Heart left ventricle (tissue), 16 donors: ENCODE data around the gene RNF175. TPM values are rescaled to one million over a fixed set of nuclear protein-coding genes. Genes with fewer than 3 reads are reported as not detected.

Source experiments
- ATAC-seq, 4 donors: fragments of 200-7000 bp; cut with Tn5 transposase; one replicate each; pipeline ENCODE4 v1.9.1; 2020 to 2022; ENCODE audit warnings: moderate library complexity in 4 of 4, mild to moderate bottlenecking in 3 of 4, moderate number of reproducible peaks in 1 of 4
- DNase-seq, 5 donors: peaks; one replicate each; pipeline ENCODE4 v3.0.0-alpha.2; 2020
- H3K27ac ChIP-seq, 12 donors: fragments of 200-600 bp; sonication (generic) in 4 of 12; one replicate each; pipeline versions ENCODE4 v1.5.0 to v1.8.0; 2016 to 2022; ENCODE audit warnings: mild to moderate bottlenecking in 2 of 12
- H3K27me3 ChIP-seq, 9 donors: fragments of 200-600 bp; sonication (generic) in 2 of 9; one replicate each; pipeline versions ENCODE4 v1.5.1 to v1.8.0; 2016 to 2022; ENCODE audit warnings: mild to moderate bottlenecking in 3 of 9
- H3K36me3 ChIP-seq, 9 donors: fragments of 200-600 bp; sonication (generic) in 2 of 9; one replicate each; pipeline versions ENCODE4 v1.5.0 to v1.8.0; 2018 to 2022; ENCODE audit warnings: mild to moderate bottlenecking in 2 of 9
- H3K4me1 ChIP-seq, 12 donors: fragments of 200-600 bp; sonication (generic) in 4 of 12; one replicate each; pipeline versions ENCODE4 v1.5.0 to v1.8.0; 2016 to 2022; ENCODE audit warnings: mild to moderate bottlenecking in 3 of 12
- H3K4me3 ChIP-seq, 12 donors: fragments of 200-600 bp; sonication (generic) in 4 of 12; one replicate each; pipeline versions ENCODE4 v1.5.0 to v1.8.0; 2017 to 2022; ENCODE audit warnings: mild to moderate bottlenecking in 9 of 12, moderate library complexity in 4 of 12
- H3K9me3 ChIP-seq, 12 donors: fragments of 200-600 bp; sonication (generic) in 4 of 12; one replicate each; pipeline versions ENCODE4 v1.5.0 to v1.8.0; 2016 to 2022; ENCODE audit warnings: mild to moderate bottlenecking in 1 of 12
- CTCF ChIP-seq, 12 donors: fragments of 200-600 bp; sonication (generic) in 4 of 12; IDR thresholded peaks; one replicate each; pipeline versions ENCODE4 v1.5.0 to v1.8.0; 2018 to 2022; ENCODE audit warnings: antibody characterized with exemption in 12 of 12, mild to moderate bottlenecking in 5 of 12
- POLR2A ChIP-seq, 2 donors: fragments of 450-650 bp; IDR thresholded peaks; one replicate each; pipeline ENCODE4 v1.6.1; 2017; ENCODE audit warnings: antibody characterized with exemption in 2 of 2, mild to moderate bottlenecking in 2 of 2, moderate library complexity in 2 of 2
- WGBS, 4 donors: extraction: QIAGEN DNeasy Blood & Tissue Kit in 2 of 4; methylation state at CpG; one replicate each; pipeline versions ENCODE4 v1.1.5 to v1.1.7; 2013 to 2018; 5-methylcytosine and 5-hydroxymethylcytosine counted together
- intact Hi-C, 10 donors: fragments of 100-400 bp; cut with DNase I; formaldehyde crosslinking; loops; one replicate each; pipeline versions ENCODE4 v1.11.1 to v1.14.2; 2022
- polyA plus RNA-seq, 2 donors: library from polyadenylated mRNA; stranded (reverse); fragments of 200-250 nt; gene quantifications; one replicate each; pipeline ENCODE4 v1.2.3, GENCODE V29; 2013
- total RNA-seq, 9 donors: library from RNA; depleted of rRNA in 2 of 9; stranded (reverse); fragments of >200 nt in 2 of 9; fragmentation: NEBNext Ultra II Directional in 3 of 9; extraction: Animal tissue kit (Norgen Biotek cat#: 25700) in 3 of 9; gene quantifications; one replicate each; pipeline versions ENCODE4 v1.1.0 to v1.2.4, GENCODE V29; 2016 to 2023
- donor health status: ischemic (EF 13 %, LVEDD 7.1; RV severe dilation, severe dysfunction).
- donor health status: healthy with polysubstance abuse.
- donor health status: DM: no; HTN: yes; CAD: no.
- donor health status: DM: no; HTN: no; CAD: no.
- donor health status: ischemic (EF 25% LVEDD 6.9; RV normal size, moderate dysfunction).
- donor health status: ischemic (EF 25% LVEDD 5.7; RV mildly dilated, moderate dysfunction).
- donor health status: healthy.
- donor health status: DM: yes; HTN: yes; CAD: no.
- donor health status: ischemic (EF 35%, LVEDD 5.7; RV mildly dilated, moderate dysfunction).
- donor health status: nonischemic (EF 11% LVEDD 7.7; RV severe dilation, severe dysfunction).
- donor health status: DM: yes; HTN: yes; CAD: no.
- donor health status: PGD.
- donor health status: ischemic (EF 29% LVEDD 5.4; RV normal size, mild dysfunction).
- donor health status: nonischemic (EF 23%, LVEDD 6.1; RV moderate dilation, normal function).

The RNF175 gene
- total and polyA plus RNA-seq, 11 donors: 0.16 to 1.1 (median 0.55) TPM; not detected in 1

DNA sequence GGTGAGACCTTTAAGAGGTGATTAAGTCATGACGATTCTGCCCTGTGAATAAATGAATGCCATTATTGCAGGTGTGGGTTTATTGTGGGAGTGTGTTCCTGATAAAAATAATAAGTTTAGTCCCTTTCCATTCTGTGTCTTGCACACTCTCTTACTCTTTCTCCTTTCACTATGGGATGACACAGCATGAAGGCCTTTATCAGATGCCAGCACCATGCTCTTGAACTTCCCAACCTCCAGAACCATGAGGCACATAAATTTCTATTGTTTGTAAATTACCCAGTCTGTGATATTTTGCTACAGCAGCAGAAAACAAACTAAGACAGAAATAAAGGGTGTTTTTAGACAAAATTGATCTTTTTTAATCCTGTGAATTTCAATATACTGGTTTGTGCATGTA, 18.6 kb upstream of the RNF175 start:
- ATAC-seq (no peak), DNase-seq (no peak)
- no peaks in the 10 kb centered on the region for H3K4me1 ChIP-seq
- intact Hi-C loops: no loop called here
- no peak overlapping the region for H3K27ac ChIP-seq
- H3K9me3 ChIP-seq: peaks cover 0 to 5% (median 0%) of the 10 kb centered on the region in 12 donors
- peaks cover 0 to 43% (median 5%) of the 10 kb centered on the region in 9 donors for H3K27me3 ChIP-seq
- no peak overlapping the region for H3K4me3 ChIP-seq
- 81 to 89% (median 85%) methylated on average over 1 of the region's 1 CpG for WGBS, 4 donors
- no peak for TF ChIP-seq CTCF (IDR thresholded peaks at IDR 0.05)
- TF ChIP-seq POLR2A (IDR thresholded peaks at IDR 0.05): no peak
- H3K36me3 ChIP-seq: no peaks in the 10 kb centered on the region

GRCh38 chr4:153777421-153777820, 17.6 kb upstream of the RNF175 start:
- peaks cover 0 to 5% (median 0%) of the 10 kb centered on the region in 12 donors for H3K9me3 ChIP-seq
- H3K27me3 ChIP-seq: peaks cover 0 to 42% (median 5%) of the 10 kb centered on the region in 9 donors
- ATAC-seq (no peak), DNase-seq (no peak)
- intact Hi-C loops: no loop called here
- H3K36me3 ChIP-seq: no peaks in the 10 kb centered on the region
- no peak overlapping the region for H3K4me3 ChIP-seq
- no peak overlapping the region for H3K27ac ChIP-seq
- H3K4me1 ChIP-seq: no peaks in the 10 kb centered on the region
- no peak for TF ChIP-seq CTCF (IDR thresholded peaks at IDR 0.05)
- no peak for TF ChIP-seq POLR2A (IDR thresholded peaks at IDR 0.05)

- intact Hi-C loops: no loop called here
- no peak for ATAC-seq
- TF ChIP-seq CTCF (IDR thresholded peaks at IDR 0.05): no peak
- no peak for TF ChIP-seq POLR2A (IDR thresholded peaks at IDR 0.05)
- Histone ChIP-seq H3K36me3 (no peaks in the 10 kb centered on the region), H3K27ac (no peak overlapping the region), H3K27me3 (peaks cover 0 to 35% (median 5%) of the 10 kb centered on the region in 9 donors), H3K4me3 (no peak overlapping the region), H3K9me3 (peaks cover 0 to 5% (median 0%) of the 10 kb centered on the region in 12 donors), H3K4me1 (no peaks in the 10 kb centered on the region)
- WGBS, 4 donors: 69 to 91% (median 85%) methylated on average over 3 of the region's 3 CpGs
- DNase-seq: no peak
Measured at GRCh38 chr4:153776601-153777000, 16.8 kb upstream of the RNF175 start.

DNA sequence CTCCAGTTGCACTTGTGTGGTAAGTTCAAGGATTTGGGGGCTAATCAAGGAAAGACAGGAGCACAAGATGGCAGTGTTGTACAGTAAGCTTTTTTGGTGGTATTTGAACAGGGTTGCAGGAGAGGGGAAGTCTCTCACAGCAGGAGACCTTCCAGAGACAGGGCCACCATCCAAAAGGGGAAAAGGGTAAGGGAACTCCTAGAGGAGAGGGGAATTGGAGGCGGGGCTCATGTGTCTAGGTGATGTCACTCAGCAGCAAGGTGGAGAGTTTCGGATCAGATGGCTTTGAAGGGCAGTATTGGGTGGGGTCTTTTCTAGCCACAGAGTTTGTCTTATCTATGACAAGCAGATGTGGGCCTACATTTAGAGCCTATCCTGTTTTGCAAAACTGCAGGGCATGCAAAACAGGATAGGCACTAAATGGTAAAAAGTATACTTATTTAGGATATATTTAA, 13.4 kb upstream of the RNF175 start:
- TF ChIP-seq CTCF (IDR thresholded peaks at IDR 0.05): no peak
- TF ChIP-seq POLR2A (IDR thresholded peaks at IDR 0.05): no peak
- H3K36me3 ChIP-seq: no peaks in the 10 kb centered on the region
- DNase-seq (no peak), ATAC-seq (no peak)
- H3K27ac ChIP-seq: no peak overlapping the region
- no peak overlapping the region for H3K4me3 ChIP-seq
- no peaks in the 10 kb centered on the region for H3K4me1 ChIP-seq
- WGBS, 4 donors: 65 to 87% (median 77%) methylated on average over 2 of the region's 2 CpGs
- intact Hi-C loops: no loop called here
- H3K9me3 ChIP-seq: peaks cover 0 to 7% (median 0%) of the 10 kb centered on the region in 12 donors
- H3K27me3 ChIP-seq: peaks cover 0 to 29% (median 0%) of the 10 kb centered on the region in 9 donors
